ENCODE data around the gene BEX2. TPM values are rescaled to one million over a fixed set of nuclear protein-coding genes. Genes with fewer than 3 reads are reported as not detected.
"Not testable (repeated sequence)": the region's sequence is repeated elsewhere in the genome, so short reads cannot be mapped to it uniquely, and the experiment has no call there.

Gene BEX2
- total RNA-seq (2014; rRNA removed; shearing (Covaris generic)) = 0.76 and 2.6 TPM in 2 replicates

DNA sequence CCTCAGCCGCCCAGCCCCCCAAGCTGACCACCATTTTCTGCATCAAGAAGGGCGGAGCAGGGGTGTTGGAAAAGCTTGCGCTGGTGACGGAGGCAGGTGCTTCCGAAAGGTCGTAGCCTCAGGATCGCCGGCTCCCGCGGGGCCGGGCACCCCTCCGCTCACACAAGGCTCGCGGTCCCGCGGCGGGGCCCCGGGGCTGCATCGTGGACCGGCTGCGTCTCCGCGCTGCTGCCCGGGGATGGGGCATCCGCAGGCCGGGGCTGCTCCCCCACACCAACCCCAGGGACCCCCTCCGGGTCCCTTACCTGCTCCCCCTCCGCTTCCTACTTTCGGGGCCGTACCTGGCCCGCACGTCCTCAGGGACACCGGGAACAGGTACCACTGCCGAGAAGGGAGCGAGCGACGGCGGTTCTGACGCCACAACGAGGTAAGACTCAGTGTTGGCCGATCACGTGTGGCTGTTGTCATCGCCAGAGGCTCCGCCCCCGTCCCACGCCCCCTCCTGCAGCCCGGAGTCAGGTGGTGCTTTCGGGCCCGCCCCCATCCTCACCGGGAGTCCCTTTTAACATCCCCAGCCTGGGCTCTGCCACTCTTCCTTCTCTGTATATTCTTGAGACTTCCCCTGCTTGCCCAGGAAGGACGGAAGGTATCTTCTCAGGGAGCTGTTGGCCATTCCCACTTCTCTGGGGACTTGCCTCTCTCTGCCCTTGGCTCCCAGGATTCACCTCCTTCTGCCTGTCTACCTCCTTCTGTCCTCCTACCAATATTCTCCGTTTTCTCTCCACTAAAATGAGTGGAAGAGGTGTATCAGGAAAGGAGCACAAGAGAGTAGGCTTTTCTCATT is at the start of gene BEX2:
TSS of gene BEX2 (minus strand) at position 436 of the 844 bp plus-strand sequence. CDS start 1,014 bp downstream, outside the sequence.
- DNase-seq (ENCODE audit: low spot score) = peak; percentile 18

DNA sequence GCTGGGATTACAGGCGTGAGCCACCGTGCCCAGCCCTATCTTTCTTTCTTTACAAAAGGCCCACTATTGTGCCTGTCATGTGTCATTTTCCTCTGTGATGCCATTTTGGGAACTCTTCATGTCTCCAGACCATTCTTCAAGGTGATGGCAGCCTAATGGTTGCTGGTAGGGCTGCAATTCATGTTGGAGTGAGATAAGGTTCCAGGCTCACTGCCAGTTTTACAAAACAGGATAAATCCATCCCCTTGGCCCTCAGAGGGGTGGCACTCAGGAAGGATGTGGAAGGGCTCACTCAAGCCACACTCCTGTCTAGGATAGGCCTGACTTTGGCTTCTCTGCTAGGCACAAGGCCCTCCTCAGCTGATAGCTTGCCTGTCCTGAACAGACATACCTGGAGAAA is 49.3 kb upstream of the BEX2 start:
- DNase-seq (ENCODE audit: low spot score) = no peak

DNA sequence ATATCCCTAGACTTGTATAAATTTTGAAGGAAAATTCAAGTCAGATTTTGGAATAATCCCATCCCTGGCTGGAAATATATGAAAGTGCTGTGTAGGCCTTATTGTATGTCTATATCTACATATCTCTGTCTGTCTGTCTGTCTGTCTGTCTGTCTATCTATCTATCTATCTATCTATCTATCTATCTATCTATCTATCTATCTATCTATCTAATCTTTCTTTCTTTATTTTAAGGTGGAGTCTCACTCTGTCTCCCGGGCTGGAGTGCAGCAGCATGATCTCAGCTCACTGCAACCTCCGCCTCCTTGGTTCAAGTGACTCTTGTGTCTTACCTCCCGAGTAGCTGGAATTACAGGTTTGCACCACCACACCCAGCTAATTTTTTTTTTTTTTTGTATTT is 48.8 kb upstream of the BEX2 start:
- not testable (repeated sequence) for DNase-seq (ENCODE audit: low spot score)

DNA sequence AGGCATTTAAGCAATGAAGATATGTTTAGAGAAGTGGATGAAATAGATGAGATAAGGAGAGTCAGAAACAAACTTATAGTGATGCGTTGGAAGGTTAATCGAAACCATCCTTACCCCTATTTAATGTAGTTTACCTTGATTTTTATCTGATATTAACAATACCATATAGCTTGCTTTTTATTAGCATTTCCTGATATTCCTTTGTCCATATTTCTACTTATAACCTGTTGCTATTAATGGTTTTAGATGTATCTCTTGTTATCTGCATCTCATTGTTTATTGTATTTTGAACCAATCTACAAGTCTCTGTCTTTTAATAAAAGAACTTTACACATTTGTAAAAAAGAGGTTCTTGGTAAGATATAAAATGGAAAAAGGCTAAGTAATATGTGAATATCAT is 47.1 kb upstream of the BEX2 start:
- DNase-seq (ENCODE audit: low spot score) = no peak

DNA sequence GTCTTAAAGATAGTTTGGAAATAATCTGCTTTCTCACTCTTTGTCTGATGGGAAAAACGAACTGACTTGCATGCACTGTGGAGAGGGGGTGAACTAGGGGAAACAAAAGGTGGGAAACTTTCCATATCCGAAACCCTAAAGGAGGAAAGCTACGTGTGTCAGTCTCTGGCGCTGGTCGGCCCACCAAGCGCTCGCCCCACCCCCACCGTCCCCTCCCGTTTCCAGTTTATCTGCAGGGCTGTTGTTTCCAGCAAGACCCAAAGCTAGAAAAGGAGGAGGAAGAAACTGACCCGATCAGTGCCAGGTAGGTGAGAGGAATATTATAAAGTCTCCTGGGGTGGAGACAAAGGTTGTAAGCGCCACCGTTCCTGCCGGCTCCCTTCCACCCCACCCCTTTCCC is 46.1 kb upstream of the BEX2 start:
- no peak for DNase-seq (ENCODE audit: low spot score)

DNA sequence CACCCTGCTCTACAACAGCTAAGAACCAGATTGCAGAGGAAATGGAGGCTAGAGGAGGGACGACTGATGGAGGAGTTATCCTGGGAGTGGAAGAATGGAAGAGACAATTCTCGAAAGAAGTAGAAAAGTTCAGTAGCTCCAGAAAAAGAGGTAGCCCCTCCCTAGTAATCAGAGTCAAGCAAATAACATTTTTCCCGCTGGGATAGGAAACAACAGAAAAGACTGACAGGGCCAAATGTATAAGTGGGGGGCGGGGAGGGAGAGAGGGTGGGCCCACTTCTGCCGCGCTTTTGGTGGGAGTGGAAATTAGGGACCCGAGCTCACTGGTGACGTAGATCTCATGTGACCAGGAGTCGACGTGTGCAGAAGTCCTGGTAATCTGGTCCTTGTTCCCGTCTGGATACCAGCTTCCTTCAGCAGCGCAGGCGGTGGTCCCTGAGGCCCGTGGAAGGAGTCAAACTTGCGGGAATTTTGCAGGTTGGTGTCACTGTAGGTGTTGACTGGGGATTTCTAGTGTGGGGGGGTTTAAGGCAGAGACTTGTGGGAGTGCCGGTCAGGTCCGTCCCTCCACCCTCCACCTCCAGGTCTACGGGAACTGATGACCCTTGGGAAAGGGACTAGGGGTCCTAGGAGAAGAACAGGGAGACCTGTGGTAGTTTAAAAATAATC is 45.5 kb upstream of the BEX2 start, which contains the start of gene TCEAL9:
TSS of gene TCEAL9 (plus strand) at position 377 of the 669 bp plus-strand sequence. CDS start 1,179 bp downstream, outside the sequence.
- peak; percentile 55 for DNase-seq (ENCODE audit: low spot score)

DNA sequence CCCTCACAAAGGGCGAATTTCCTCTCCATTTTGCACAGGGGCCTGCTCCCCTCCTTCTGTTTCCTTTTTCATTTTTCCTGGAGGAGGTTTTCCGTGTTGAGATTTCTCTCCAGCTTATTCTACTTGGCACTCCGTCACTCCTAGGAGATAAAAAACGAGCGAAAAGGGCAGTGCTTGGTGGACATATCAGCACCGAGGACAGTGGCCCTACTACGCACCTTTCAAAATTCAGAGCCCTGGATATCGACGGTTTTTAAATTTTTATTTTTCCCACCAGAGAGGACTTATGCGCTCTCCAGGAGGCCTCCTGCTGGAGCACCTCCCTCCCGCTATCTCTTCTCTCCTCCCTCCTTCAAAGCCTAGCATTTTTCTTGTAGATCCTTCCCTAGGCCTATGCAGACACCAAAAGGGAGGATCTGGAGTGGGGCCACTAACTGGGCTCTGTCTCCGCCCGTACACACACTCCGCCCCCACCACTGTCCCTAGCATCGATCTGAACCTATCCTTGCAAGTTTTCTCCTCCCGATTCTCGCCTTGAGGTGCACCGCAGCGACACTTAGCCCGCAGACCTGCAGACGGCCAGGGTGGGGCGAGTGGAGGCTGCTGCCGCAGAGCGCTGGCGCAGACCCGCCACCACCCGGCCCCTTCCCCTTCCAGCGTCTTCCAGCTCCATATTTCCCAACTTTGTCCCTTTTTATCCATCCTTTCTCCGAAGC is 37.0 kb upstream of the BEX2 start:
- no peak for DNase-seq (ENCODE audit: low spot score)

DNA sequence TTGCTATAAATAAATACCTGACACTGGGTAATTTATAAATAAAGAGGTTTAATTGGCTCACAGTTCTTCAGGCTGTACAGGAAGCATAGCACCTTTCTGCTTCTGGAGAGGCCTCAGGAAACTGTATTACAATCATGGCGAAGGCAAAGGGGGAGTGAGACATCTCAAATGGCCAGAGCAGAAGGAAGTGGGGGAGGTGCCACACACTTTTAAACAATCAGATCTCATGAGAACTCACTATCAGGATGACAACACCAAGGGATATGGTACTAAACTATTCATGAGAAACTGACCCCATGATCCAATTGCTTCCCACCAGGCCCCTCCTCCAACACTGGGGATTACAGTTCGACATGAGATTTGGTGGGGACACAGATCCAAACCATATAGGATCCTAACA is 33.8 kb upstream of the BEX2 start:
- DNase-seq (ENCODE audit: low spot score) = no peak

DNA sequence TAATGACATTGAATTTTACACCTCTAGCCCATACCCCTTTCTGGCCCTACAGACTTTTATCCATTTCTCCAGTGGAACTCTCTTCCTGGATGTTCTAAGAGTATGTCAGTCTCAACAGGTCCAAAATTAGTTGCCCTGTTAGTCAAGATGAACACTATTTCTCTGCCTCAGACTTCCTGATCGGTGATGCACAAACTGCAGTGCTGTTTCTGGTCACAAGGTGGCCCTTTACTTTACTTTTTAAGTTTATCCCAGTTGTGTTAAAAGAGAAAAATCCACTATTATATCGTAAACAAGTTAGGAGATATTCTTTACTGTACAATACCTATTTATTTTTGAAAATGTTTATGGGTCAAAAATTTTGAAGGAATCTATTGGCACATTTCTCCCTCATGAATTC is 32.3 kb upstream of the BEX2 start:
- no peak for DNase-seq (ENCODE audit: low spot score)

DNA sequence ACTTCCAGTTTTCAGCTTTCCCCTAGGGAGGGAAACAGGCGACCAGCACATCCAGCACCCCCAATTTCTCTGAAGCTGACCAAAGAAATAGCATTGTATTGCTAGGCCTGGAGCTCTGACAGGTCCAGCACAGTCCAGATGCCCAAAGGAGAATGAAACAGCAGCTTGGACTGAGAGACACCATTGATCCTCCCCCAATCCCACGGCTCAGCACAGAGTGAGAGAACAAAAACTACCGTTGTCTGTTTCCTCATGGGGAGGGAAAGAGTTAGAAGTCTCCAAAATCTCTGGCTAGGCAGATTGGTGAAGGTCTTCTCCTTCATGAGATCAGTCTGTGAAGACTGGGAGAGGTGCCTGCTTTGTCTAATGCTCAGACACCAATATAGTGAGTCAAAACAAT is 27.9 kb upstream of the BEX2 start:
- no peak for DNase-seq (ENCODE audit: low spot score)

DNA sequence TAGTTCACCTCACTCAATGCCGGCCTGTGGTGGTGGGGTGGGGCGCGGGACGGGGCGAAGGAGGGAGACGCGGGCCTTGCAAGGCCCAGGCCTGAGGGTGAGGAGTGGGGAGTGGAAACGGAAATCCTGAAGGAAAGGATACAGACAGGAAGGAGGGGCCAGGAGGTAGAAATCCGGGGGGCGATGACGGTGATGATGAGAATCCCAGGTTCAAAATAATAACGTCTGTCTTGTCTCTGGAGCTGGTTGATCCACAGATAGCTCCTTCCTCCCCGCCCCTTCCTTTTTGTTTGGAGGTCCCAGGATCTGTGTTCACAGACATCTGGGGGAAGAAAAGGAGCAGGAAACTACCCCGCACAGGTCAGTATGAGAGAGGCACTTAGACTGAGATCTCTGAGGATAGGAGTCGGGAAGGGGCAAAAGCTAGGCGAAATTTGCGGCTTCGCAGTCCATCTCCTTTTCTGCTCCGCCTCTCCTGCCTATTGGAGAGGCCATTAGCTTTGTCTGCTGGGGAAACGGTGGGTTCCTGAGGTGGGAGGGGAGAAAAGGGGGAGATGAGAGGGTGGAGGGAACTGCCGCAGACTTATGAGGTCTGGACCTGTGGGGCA is 20.0 kb upstream of the BEX2 start:
- DNase-seq (ENCODE audit: low spot score) = no peak

DNA sequence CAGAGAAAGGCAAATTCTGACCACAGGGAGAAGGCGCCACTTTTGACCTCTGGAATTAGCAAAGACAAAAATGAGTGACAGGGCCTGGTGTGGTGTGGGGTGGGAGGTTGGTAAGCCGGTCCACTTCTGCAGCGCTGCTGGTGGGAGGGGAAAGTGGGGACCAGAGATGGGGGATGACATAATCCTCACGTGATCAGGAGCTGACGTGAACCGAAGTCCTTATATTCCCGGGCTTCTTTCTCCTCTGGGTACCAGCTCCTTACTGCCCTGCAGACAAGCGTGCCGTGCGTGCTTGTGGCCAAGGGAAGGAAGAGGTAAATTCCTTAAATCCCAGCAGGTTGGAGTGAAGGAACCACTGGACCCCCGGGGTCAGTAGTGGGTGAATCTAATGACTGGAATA is 19.2 kb upstream of the BEX2 start, which contains the start of gene TCEAL7:
TSS of gene TCEAL7 (plus strand) at position 249 of the 400 bp plus-strand sequence. CDS start 1,165 bp downstream, outside the sequence.
- DNase-seq (ENCODE audit: low spot score) = peak; percentile 17

DNA sequence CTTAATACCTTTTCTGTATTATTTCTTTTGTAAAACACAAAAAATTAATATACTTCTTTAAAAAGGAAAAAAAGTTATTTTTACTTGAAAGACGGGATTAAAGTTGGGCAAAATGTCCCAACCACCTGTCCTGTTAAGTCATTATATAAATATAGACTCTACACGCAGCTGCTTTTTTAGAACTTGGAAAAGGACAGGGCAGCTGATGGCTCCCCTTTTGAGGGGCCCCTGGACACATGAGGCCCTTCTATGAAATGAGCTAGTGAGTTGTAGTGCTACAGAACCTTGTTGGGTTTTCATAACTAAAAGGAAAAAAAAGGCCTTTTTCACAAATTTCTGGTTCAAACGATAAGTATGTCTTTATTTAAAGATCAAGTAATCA is 600 bp upstream of the BEX2 start:
- DNase-seq (ENCODE audit: low spot score) = no peak

DNA sequence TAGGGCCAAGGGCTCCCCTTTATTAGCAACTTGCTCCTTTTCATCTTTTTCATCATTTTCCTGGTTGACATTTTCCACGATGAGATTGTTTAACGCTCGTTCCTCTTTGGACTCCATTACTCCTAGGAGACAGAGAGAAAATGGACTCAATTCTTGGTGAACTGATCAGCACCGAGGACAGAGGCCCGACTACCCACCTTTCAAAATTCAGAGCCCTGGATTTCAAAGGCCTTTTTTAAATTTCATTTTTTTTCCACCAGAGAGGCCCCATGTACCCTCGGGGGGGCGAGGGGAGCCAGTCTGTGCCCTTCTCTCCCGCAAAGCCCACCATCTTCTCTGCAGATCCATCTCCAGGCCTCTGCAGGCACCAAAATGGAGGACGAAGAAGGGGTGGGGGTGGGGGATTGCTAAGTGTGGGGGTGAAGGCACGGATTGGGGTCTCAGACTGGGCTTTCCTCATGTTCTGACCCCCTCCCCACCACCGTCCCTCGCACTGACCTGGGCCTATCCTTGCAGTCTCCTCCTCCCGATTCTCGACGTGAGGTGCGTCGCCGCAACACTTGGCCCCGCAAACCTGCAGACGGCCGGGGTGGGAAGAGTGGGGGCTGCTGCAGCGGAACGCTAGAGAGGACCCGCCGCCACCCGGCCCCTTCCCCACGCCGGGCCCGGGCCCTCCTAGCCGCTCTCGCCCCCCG is 783 bp downstream of the BEX2 start:
- DNase-seq (ENCODE audit: low spot score) = no peak

DNA sequence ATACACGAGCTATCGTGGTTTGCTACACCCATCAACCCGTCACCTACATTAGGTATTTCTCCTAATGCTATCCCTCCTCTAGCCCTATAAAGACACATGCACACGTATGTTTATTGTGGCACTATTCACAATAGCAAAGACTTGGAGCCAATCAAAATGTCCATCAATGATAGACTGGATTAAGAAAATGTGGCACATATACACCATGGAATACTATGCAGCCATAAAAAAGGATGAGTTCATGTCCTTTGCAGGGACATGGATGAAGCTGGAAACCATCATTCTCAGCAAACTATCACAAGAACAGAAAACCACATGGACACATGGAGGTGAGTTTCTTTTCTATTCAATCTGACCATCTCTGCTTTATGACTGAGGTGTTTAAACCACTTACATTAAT is 5.1 kb downstream of the BEX2 start:
- DNase-seq (ENCODE audit: low spot score) = not testable (repeated sequence)

DNA sequence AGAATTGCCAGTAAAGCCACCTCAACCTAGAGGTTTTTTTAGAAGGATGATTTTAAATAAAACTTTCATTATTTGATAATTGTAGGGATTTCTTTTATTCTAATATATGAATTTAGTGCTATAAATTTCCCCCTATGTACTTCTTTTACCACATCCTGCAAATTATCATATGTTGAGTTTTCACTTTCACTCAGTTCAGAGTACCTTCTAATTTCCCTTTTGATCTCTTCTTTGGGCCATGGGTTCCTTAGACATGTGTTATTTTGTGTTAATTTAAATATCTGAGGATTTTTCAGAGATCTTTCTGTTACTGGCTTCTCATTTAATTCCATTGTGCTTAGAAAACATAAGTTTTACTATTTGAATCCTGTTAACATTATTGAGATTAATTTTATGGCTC is 6.1 kb downstream of the BEX2 start:
- DNase-seq (ENCODE audit: low spot score) = no peak

DNA sequence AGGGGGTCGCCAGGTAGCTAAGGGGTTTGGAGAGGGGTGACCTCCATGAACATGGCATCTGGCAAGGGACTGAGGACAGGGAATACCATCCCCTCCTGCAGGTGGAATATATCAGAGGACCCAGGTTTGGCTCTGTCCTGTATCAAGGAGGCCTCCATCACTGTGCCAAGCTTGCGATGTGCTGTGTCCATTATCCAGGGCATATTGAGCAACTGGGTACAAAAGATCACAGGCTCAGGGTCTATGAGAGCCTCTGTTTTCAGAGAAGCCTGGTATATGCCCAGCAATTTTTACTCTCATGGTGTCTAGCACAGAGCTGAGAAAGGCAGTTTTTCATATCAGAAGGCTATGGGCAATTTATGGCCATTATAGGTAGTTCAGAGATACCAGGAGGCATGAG is 17.7 kb downstream of the BEX2 start:
- no peak for DNase-seq (ENCODE audit: low spot score)

DNA sequence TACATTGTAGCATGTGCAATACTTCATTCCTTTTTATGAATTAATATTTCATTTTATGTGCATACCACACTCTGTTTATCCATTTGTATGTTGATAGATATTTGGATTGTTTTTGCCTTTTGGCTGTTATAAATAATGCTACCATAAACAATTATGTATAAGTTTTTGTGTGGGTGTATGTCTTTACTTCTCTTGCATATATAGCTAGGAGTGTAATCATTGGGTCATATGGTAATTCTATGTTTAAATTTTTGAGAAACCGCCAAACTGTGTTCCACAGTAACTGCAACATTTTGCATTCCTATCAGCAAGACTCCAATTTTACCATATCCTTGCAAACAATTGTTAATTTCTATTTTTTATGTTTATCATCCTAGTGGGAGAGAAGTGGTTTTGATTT is 31.2 kb downstream of the BEX2 start:
- no peak for DNase-seq (ENCODE audit: low spot score)

DNA sequence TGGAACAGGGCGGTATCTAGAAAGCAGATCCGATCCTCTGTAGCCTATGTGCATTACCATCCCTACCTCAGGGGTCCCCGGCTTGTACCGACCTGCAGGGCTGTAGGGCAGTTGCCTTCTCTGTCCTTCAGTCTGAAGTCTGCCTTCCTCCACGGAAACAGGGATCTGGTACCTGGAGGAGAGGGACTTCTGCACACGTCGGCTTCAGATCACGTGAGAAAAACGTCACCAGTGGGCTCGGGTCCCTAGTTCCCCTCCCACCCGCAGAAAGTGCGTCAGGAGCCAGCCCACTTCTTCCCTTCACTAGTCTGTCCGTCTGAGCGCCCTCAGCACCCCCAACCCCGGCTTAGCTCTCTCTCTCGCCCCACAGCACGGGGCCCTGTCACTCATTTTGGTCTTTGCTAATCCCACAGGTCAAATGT is 34.2 kb downstream of the BEX2 start, which contains the start of gene TCEAL5:
TSS of gene TCEAL5 (minus strand) at position 170 of the 422 bp plus-strand sequence. CDS start 2,187 bp downstream, outside the sequence.
- DNase-seq (ENCODE audit: low spot score) = no peak

DNA sequence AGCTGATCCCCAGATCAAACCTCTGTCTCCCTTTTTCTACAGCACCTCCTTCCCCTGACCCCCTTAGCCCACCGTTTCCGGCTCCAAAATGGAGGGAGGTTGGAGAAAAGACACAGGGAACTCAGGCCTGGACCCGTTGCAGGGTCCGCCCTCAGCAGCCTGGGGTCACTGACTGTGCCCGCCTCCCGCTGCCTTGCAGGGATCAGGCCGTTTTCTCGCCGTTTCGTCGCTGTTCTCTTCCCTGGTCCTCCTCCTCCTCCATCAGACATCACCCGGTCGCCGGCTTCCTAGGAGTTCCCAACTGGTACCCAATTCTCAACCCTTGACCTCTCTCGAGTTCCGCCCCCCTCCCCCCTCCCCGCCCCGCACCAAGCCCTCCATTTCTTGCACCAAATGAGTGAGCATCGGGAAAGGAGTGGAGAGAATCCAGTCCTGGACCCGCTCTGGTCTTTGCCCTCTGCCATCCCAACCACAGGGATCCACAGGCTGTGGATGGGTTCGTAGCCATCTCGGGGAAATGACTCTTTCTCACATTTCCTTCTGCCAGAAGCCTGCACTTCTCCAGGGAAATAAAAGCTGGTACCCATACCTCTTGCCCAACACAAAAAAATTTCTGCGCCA is 34.7 kb downstream of the BEX2 start:
- DNase-seq (ENCODE audit: low spot score) = no peak

DNA sequence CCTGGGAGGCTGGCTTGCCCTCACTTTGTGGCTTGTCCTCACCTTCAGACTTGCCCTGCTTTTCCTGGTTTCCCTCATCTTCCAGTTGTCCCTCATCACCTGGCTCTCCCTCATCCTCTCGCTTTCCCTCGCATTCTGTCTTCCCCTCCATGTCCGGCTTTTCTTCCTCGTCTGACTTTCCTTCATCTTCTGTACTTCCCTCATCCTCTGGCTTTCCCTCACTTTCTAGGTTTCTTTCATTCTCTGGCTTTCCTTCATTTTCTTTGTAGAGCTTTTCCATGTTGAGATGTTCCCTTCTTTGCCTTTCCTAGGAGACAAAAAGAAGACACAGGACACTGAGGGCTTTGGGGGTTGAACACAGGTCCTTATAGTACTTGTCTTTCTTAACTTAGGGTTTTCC is 36.5 kb downstream of the BEX2 start:
- DNase-seq (ENCODE audit: low spot score) = no peak
